K562 (cell line): ENCODE measurements around the gene FGL2. TPM values are rescaled to one million over a fixed set of nuclear protein-coding genes. Genes with fewer than 3 reads are reported as not detected.

ENCODE experiments used
- ATAC-seq: fragments of 200-7000 bp; cut with Tn5 transposase; 3 replicates; pipeline ENCODE4 v1.9.1; 2020; ENCODE audit warnings: moderate library complexity
- BruUV-seq: library from RNA; stranded (reverse); fragments of 400-500 nt; replicated peaks from 2 replicates; lab custom pipeline; 2021; lab: Mats Ljungman, UMichigan
- CTCF ChIA-PET: fragments of 300-600 bp; formaldehyde crosslinking; extraction: SDS; loops from one replicate; lab custom pipeline; 2021; ENCODE audit warnings: low intra/inter-chr PET ratio; lab: Yijun Ruan, JAX
- POLR2A ChIA-PET: fragments of 300-600, 350-650 bp; sonication (Branson Sonifier 250); formaldehyde crosslinking; extraction: SDS; loops from one replicate; lab custom pipeline; 2021; ENCODE audit warnings: antibody characterized with exemption, inconsistent platforms; lab: Yijun Ruan, JAX
- DNase-seq, 4 experiments: peaks; one replicate each; pipeline versions ENCODE4 v3.0.0 to v3.0.0-alpha.2; 2011 to 2018; ENCODE audit warnings: low spot score in 3 of 4, mixed read lengths in 3 of 4; ENCODE audit errors: extremely low read depth in 1 of 4
- FAIRE-seq: peaks from 2 replicates; lab custom pipeline; 2011; peaks lifted over from hg19 to GRCh38; lab: Jason Lieb, UNC
- H2AFZ ChIP-seq: 2 replicates; pipeline ENCODE4 v1.6.0; 2011; ENCODE audit warnings: low read depth, low read length, control low read depth, inconsistent platforms
- H3K27ac ChIP-seq: fragments of 200-600 bp; 3 replicates; pipeline ENCODE4 v1.8.0; 2011; ENCODE audit warnings: low read depth, mild to moderate bottlenecking, control low read depth, inconsistent platforms, low read length, moderate library complexity, mixed read lengths; ENCODE audit errors: extremely low read depth
- H3K27me3 ChIP-seq, 2 experiments: fragments of 300-600 bp in 1 of 2; 2 replicates in 1 of 2; 3 replicates in 1 of 2; pipeline versions ENCODE4 v1.6.0 to v1.8.0; 2011; ENCODE audit warnings: inconsistent platforms in 2 of 2, low read length in 2 of 2, mild to moderate bottlenecking in 1 of 2, mixed read lengths in 1 of 2, moderate library complexity in 1 of 2; ENCODE audit not compliant: control insufficient read depth in 2 of 2, insufficient read depth in 2 of 2
- H3K36me3 ChIP-seq: fragments of 300-600 bp; 3 replicates; pipeline ENCODE4 v1.8.0; 2011; ENCODE audit warnings: mild to moderate bottlenecking, low read length, inconsistent platforms; ENCODE audit not compliant: control insufficient read depth, insufficient read depth
- H3K4me1 ChIP-seq, 2 experiments: fragments of 200-600 bp in 1 of 2; replicated peaks in 1 of 2; 2 replicates in 1 of 2; 3 replicates in 1 of 2; pipeline versions ENCODE4 v1.5.1 to v1.8.0; 2011; ENCODE audit warnings: inconsistent platforms in 2 of 2, low read length in 2 of 2, mild to moderate bottlenecking in 1 of 2, mixed read lengths in 1 of 2, moderate library complexity in 1 of 2; ENCODE audit not compliant: control insufficient read depth in 2 of 2, insufficient read depth in 2 of 2
- H3K4me2 ChIP-seq: 2 replicates; pipeline ENCODE4 v1.6.1; 2011; ENCODE audit warnings: low read length, control low read depth, inconsistent platforms, mixed read lengths; ENCODE audit not compliant: insufficient read depth
- H3K4me3 ChIP-seq: fragments of 200-600 bp; sonication (generic), shearing (Covaris generic); 2 replicates; pipeline ENCODE4 v1.5.1; 2016; ENCODE audit warnings: control low read depth, inconsistent platforms
- H3K79me2 ChIP-seq: fragments of 200-600 bp; 3 replicates; pipeline ENCODE4 v1.8.0; 2011; ENCODE audit warnings: low read length, inconsistent platforms; ENCODE audit not compliant: control insufficient read depth, insufficient read depth
- H3K9ac ChIP-seq, 2 experiments: 2 replicates each; pipeline versions ENCODE4 v1.6.0 to v1.6.1; 2011; ENCODE audit warnings: low read depth in 2 of 2, low read length in 2 of 2, control low read depth in 1 of 2, inconsistent platforms in 1 of 2, mild to moderate bottlenecking in 1 of 2, mixed read lengths in 1 of 2; ENCODE audit not compliant: insufficient read depth in 1 of 2
- H3K9me1 ChIP-seq: one replicate; pipeline ENCODE4 v1.6.0; 2011; ENCODE audit warnings: inconsistent platforms, mild to moderate bottlenecking, low read length, moderate library complexity; ENCODE audit not compliant: control insufficient read depth, insufficient read depth
- H3K9me3 ChIP-seq: replicated peaks from 2 replicates; pipeline ENCODE4 v1.5.1; 2011; ENCODE audit warnings: low read depth, low read length, inconsistent platforms; ENCODE audit not compliant: control insufficient read depth, insufficient read depth
- H4K20me1 ChIP-seq: replicated peaks from 2 replicates; pipeline ENCODE4 v1.6.1; 2011; ENCODE audit warnings: low read length, inconsistent platforms, mixed read lengths; ENCODE audit not compliant: control insufficient read depth, insufficient read depth
- C11orf30 ChIP-seq: fragments of 450-650 bp; IDR thresholded peaks from 2 replicates; pipeline ENCODE4 v1.6.1; 2016; ENCODE audit warnings: low read depth, mild to moderate bottlenecking
- EWSR1 ChIP-seq: fragments of 450-650 bp; IDR thresholded peaks from 2 replicates; pipeline ENCODE4 v1.6.1; 2018; ENCODE audit warnings: borderline replicate concordance, mild to moderate bottlenecking, low read depth, moderate library complexity; ENCODE audit not compliant: partially characterized antibody
- MED1 ChIP-seq: sonication (generic); formaldehyde crosslinking; IDR thresholded peaks from 2 replicates; pipeline ENCODE4 v1.8.1; 2023; ENCODE audit warnings: missing genetic modification reagents, borderline replicate concordance
- NCOA4 ChIP-seq: fragments of 450-650 bp; IDR thresholded peaks from 2 replicates; pipeline ENCODE4 v1.6.1; 2018; ENCODE audit warnings: mild to moderate bottlenecking; ENCODE audit not compliant: partially characterized antibody
- XRCC4 ChIP-seq: IDR thresholded peaks from one replicate; pipeline ENCODE4 v1.6.1; 2011; ENCODE audit not compliant: insufficient read depth, insufficient read length; ENCODE audit errors: extremely low read depth
- ZBTB34 ChIP-seq: fragments of 250-450 bp; sonication (Bioruptor Pico); IDR thresholded peaks from 2 replicates; pipeline ENCODE4 v1.8.0; 2021; ENCODE audit warnings: mild to moderate bottlenecking, moderate library complexity
- ZFP1 ChIP-seq: fragments of 450-650 bp; formaldehyde crosslinking; IDR thresholded peaks from 2 replicates; pipeline ENCODE4 v1.4.0; 2020; ENCODE audit warnings: mild to moderate bottlenecking, mixed read lengths
- ZNF134 ChIP-seq: fragments of 250-450 bp; sonication (Bioruptor Pico); conservative IDR thresholded peaks from 2 replicates; pipeline ENCODE4 v1.4.0; 2020
- ZNF184 ChIP-seq: sonication (generic); formaldehyde crosslinking; IDR thresholded peaks from 2 replicates; pipeline ENCODE4 v1.5.0; 2020; ENCODE audit warnings: missing genetic modification reagents
- WGBS: fragments of 100-300 bp; shearing (Covaris generic); methylation state at CpG from one replicate; pipeline ENCODE4 v1.1.6; 2016; ENCODE audit warnings: low coverage, mixed read lengths; ENCODE audit not compliant: insufficient coverage; ENCODE audit errors: missing lambda C conversion rate; 5-methylcytosine and 5-hydroxymethylcytosine counted together
- in situ Hi-C: fragments of 300-500 bp; cut with MboI; formaldehyde crosslinking; loops from 4 replicates; pipeline ENCODE4 v1.15.0; 2018; ENCODE audit warnings: inconsistent platforms, mixed read lengths
- intact Hi-C: fragments of 100-400 bp; cut with micrococcal nuclease; formaldehyde crosslinking; loops from 2 replicates; pipeline ENCODE4 v1.14.2; 2022
- polyA plus RNA-seq, 8 experiments: library from polyadenylated mRNA; depleted of rRNA in 4 of 8; stranded (reverse) in 5 of 8; unstranded in 3 of 8; fragments of >200 nt; fragmentation: Nextera tagmentation in 2 of 8; fragmentation: Illumina TruSeq in 1 of 8; extraction: Ambion mirVana in 2 of 8; extraction: Trizol in 1 of 8; gene quantifications; 2 replicates each; pipeline versions ENCODE4 v1.2.1 to v1.2.3, GENCODE V29; 2011 to 2014; ENCODE audit warnings: inconsistent platforms in 1 of 8, missing spikeins in 1 of 8
- total RNA-seq, 7 experiments: library from RNA; depleted of rRNA in 6 of 7; stranded (reverse); fragments of >200 nt in 6 of 7; fragmentation: Illumina TruSeq in 2 of 7; extraction: Trizol in 2 of 7; gene quantifications; 2 replicates each; pipeline versions ENCODE4 v1.2.1 to v1.2.3, GENCODE V29; 2011 to 2021; ENCODE audit warnings: low replicate concordance in 1 of 7

FGL2 gene
- total and polyA plus RNA-seq, 9 of the 15 experiments (the other 6 are each of a cell fraction or from before 2014, with no cell fraction given), result 0.11 TPM; not detected in 8

- Histone ChIP-seq H3K27me3 (peaks cover 5 to 10% of the 10 kb centered on the region in 2 experiments; a peak in 4 of 5 replicates), H3K9me3 (no peaks in the 10 kb centered on the region), H3K4me1 (no peaks in the 10 kb centered on the region), H3K79me2 (no peaks in the 10 kb centered on the region), H2AFZ (no peak overlapping the region), H3K36me3 (no peaks in the 10 kb centered on the region), H3K4me2 (no peak overlapping the region), H3K4me3 (no peak overlapping the region), H3K9ac (no peak overlapping the region), H3K9me1 (no peaks in the 10 kb centered on the region), H4K20me1 (no peaks in the 10 kb centered on the region), H3K27ac (no peak overlapping the region)
- in situ Hi-C loops, result no loop called here
- CTCF ChIA-PET, result interaction anchor here (0.6 kb wide), 1 partner anchor 71 kb away, joined by 3 read pairs; no protein-coding TSS in a partner anchor
- intact Hi-C loops, result no loop called here
- WGBS, result 0% methylated on average over 2 of the region's 2 CpGs
- no peak for FAIRE-seq
- no TSS peak for BruUV-seq
- no peak for TF ChIP-seq C11orf30
- TF ChIP-seq MED1, result no peak
- no peak for TF ChIP-seq ZFP1
- TF ChIP-seq ZNF184 (CRISPR knock-in tag), result no peak
- TF ChIP-seq EWSR1, result no peak
- TF ChIP-seq ZNF134 (CRISPR knock-in tag), result no peak
- TF ChIP-seq NCOA4, result no peak
- TF ChIP-seq ZBTB34 (CRISPR knock-in tag), result no peak
- TF ChIP-seq XRCC4, result no peak
- POLR2A ChIA-PET, result interaction anchor here (0.6 kb wide), 1 partner anchor 24 kb away, joined by 3 read pairs; no protein-coding TSS in a partner anchor
- ATAC-seq, result no peak
- DNase-seq, result no peak
Observed at GRCh38 chr7:77200542-77200941, 923 bp upstream of the FGL2 start.
